DND-41 (cell line): Measurements from ENCODE around the gene SBNO1.
"Not testable (repeated sequence)": the region's sequence is repeated elsewhere in the genome, so short reads cannot be mapped to it uniquely, and the experiment has no call there.

Experiments
- ATAC-seq: fragments of 200-7000 bp; cut with Tn5 transposase; 3 replicates; pipeline ENCODE4 v1.9.1; 2021; ENCODE audit warnings: low read depth; ENCODE audit not compliant: insufficient read depth
- DNase-seq: peaks from one replicate; pipeline ENCODE4 v3.0.0-alpha.2; 2020
- H2AFZ ChIP-seq: 2 replicates; pipeline ENCODE4 v1.6.0; 2012; ENCODE audit warnings: low read depth, low read length
- H3K27ac ChIP-seq: 2 replicates; pipeline ENCODE4 v1.5.1; 2012; ENCODE audit warnings: low read length, inconsistent platforms
- H3K27me3 ChIP-seq: fragments of 200-600 bp; sonication (generic); 2 replicates; pipeline ENCODE4 v1.6.0; 2012; ENCODE audit warnings: low read length, mild to moderate bottlenecking, inconsistent platforms; ENCODE audit not compliant: insufficient read depth, poor library complexity
- H3K36me3 ChIP-seq: 2 replicates; pipeline ENCODE4 v1.5.1; 2012; ENCODE audit warnings: low read length, inconsistent platforms; ENCODE audit not compliant: insufficient read depth
- H3K4me1 ChIP-seq: 2 replicates; pipeline ENCODE4 v1.5.1; 2012; ENCODE audit warnings: mild to moderate bottlenecking, low read length; ENCODE audit not compliant: insufficient read depth
- H3K4me2 ChIP-seq: 2 replicates; pipeline ENCODE4 v1.6.0; 2012; ENCODE audit warnings: mild to moderate bottlenecking, moderate library complexity, low read length, inconsistent platforms; ENCODE audit not compliant: insufficient read depth
- H3K4me3 ChIP-seq, 2 experiments: fragments of 200-600 bp in 1 of 2; shearing (Covaris generic) in 1 of 2; 2 replicates each; pipeline ENCODE4 v1.5.1; 2012 to 2016; ENCODE audit warnings: inconsistent platforms in 2 of 2, low read length in 2 of 2, mild to moderate bottlenecking in 2 of 2, low read depth in 1 of 2, moderate library complexity in 1 of 2
- H3K79me2 ChIP-seq: 2 replicates; pipeline ENCODE4 v1.6.0; 2012; ENCODE audit warnings: low read length, inconsistent platforms; ENCODE audit not compliant: insufficient read depth
- H3K9ac ChIP-seq: 2 replicates; pipeline ENCODE4 v1.6.0; 2012; ENCODE audit warnings: low read depth, mild to moderate bottlenecking, inconsistent platforms, low read length, moderate library complexity
- H3K9me3 ChIP-seq: 2 replicates; pipeline ENCODE4 v1.5.1; 2012; ENCODE audit warnings: low read length, moderate library complexity, mild to moderate bottlenecking, inconsistent platforms; ENCODE audit not compliant: insufficient read depth, severe bottlenecking
- H4K20me1 ChIP-seq: 2 replicates; pipeline ENCODE4 v1.6.0; 2012; ENCODE audit warnings: low read length; ENCODE audit not compliant: insufficient read depth
- CTCF ChIP-seq: IDR thresholded peaks from 2 replicates; pipeline ENCODE4 v1.5.1; 2012; ENCODE audit warnings: borderline replicate concordance, low read length, moderate library complexity, mild to moderate bottlenecking; ENCODE audit not compliant: poor library complexity, severe bottlenecking; ENCODE audit errors: extremely low read depth
- EZH2 ChIP-seq: IDR thresholded peaks from 3 replicates; pipeline ENCODE4 v1.6.1; 2012; ENCODE audit warnings: borderline replicate concordance, low read depth, mild to moderate bottlenecking, moderate library complexity, low read length, inconsistent platforms; ENCODE audit not compliant: severe bottlenecking

SBNO1 gene

GRCh38 chr12:123364532-123365024, at the start of gene SBNO1:
Gene SBNO1, minus strand, starts transcription at chr12:123364847. Its CDS starts 14,406 bp downstream, at chr12:123350441.
- peak; percentile 49 for ATAC-seq
- H3K9ac ChIP-seq = peak within 1 kb of the TSS; percentile 90

DNA sequence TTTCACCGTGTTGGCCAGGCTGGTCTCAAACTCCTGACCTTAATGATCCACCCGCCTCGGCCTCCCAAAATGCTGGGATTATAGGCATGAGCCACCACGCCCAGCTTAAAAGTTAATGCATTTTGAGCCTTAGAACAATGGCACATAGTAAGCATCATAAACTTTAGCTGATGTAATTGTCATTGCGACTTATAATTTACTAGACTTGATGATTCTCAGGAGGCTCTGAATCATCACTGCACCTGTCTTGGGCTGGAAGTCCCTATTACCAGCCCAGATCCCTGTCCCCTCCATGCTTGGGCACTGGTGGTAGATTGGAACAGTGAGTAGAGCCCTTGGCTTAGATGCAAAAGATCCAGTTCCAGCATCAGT, 45.4 kb upstream of the SBNO1 start:
- Histone ChIP-seq H3K4me1 (no peaks in the 10 kb centered on the region), H2AFZ (no peak overlapping the region), H3K4me2 (no peak overlapping the region), H3K79me2 (no peaks in the 10 kb centered on the region), H3K9ac (no peak overlapping the region), H3K27me3 (no peaks in the 10 kb centered on the region), H3K4me3 (no peak overlapping the region), H4K20me1 (no peaks in the 10 kb centered on the region), H3K36me3 (peaks cover 32% of the 10 kb centered on the region), H3K27ac (no peak overlapping the region), H3K9me3 (no peaks in the 10 kb centered on the region)
- DNase-seq = no peak
- peak; percentile 32; the same call in 1 of the 3 replicates for ATAC-seq
- TF ChIP-seq CTCF (no peak), EZH2 (no peak)

More at GRCh38 chr12:123364532-123365024, at the start of gene SBNO1:
- Histone ChIP-seq H3K4me2 (peak within 1 kb of the TSS; percentile 87), H3K27ac (peak within 1 kb of the TSS; percentile 89), H3K4me3 (peak within 1 kb of the TSS; percentile 71 to 72), H4K20me1 (peaks cover 38% of the 10 kb centered on the region), H3K9me3 (no peaks in the 10 kb centered on the region), H3K79me2 (peaks cover 50% of the 10 kb centered on the region), H3K36me3 (peaks cover 12% of the 10 kb centered on the region), H2AFZ (peak within 1 kb of the TSS; percentile 92), H3K4me1 (peaks cover 28% of the 10 kb centered on the region), H3K27me3 (no peaks in the 10 kb centered on the region)
- TF ChIP-seq EZH2 (no peak), CTCF (no peak)
- peak; percentile 90 for DNase-seq

DNA sequence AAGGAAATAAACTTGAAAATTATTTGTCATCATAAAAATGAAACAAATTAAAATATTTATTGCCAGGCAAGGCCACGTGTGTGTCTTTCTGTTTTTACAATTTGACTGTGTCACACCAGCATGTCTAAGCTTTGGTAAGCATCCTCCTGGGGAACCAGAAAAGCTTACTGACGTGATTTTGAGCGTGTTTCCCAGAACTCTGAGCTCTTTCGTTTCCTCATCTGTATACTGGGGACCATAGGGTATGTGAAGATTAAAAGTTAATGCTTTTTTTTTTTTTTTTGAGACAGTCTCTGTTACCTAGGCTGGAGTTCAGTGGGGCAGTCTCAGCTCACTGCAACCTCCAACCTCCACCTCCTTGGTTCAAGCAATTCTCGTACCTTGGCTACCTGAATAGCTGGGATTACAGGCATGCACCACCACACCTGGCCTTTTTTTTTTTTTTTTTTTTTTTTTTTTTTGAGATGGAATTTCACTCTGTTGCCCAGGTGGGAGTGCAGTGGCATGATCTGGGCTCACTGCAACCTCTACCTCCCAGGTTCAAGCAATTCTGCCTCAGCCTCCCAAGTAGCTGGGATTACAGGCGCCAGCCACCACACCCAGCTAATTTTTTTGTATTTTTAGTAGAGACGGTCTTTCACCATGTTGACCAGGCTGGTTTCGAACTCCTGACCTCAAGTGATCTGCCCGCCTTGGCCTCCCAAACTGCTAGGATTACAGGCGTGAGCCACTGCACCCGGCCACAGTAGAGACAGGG, 44.8 kb upstream of the SBNO1 start:
- not testable (repeated sequence) for H3K27me3 ChIP-seq, H2AFZ ChIP-seq, H3K9me3 ChIP-seq, H3K9ac ChIP-seq, ATAC-seq, H3K4me2 ChIP-seq, DNase-seq, H3K4me3 ChIP-seq, H3K4me1 ChIP-seq, H4K20me1 ChIP-seq, H3K27ac ChIP-seq, H3K79me2 ChIP-seq
- peaks cover 37% of the 10 kb centered on the region for H3K36me3 ChIP-seq

DNA sequence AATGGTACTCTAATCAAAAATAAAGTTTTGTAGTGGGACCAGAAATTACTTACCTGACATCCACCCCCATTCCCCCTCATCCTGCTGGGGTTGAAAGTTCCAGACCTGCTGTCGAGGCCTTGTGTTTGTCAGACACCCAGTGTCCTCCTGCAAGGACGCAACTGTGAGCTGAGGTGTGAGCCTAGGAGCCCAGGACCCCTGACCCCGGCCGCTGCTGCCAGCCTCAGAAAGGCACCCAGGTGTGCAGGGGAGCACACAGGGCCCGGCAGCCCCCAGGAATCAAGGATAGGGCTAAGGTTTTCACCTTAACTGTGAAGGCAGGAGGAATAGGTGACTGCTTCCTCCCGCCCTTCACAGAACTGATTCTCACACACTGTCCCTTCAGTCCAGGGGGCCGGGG, 44.0 kb upstream of the SBNO1 start:
- H3K4me3 ChIP-seq, H3K9ac ChIP-seq, DNase-seq, H3K27ac ChIP-seq, ATAC-seq, H3K27me3 ChIP-seq, H3K9me3 ChIP-seq, H2AFZ ChIP-seq, H3K4me1 ChIP-seq, H3K79me2 ChIP-seq, H3K4me2 ChIP-seq: not testable (repeated sequence)
- Histone ChIP-seq H3K36me3 (peaks cover 46% of the 10 kb centered on the region), H4K20me1 (peaks cover 10% of the 10 kb centered on the region; the same call in 1 of the 2 replicates)

- not testable (repeated sequence) for H3K79me2 ChIP-seq, ATAC-seq, H3K4me3 ChIP-seq, DNase-seq, H3K27me3 ChIP-seq, H3K27ac ChIP-seq, H3K9ac ChIP-seq, H2AFZ ChIP-seq, H3K9me3 ChIP-seq, H3K4me1 ChIP-seq, H3K4me2 ChIP-seq
- H4K20me1 ChIP-seq = peaks cover 15% of the 10 kb centered on the region; the same call in 1 of the 2 replicates
- peaks cover 52% of the 10 kb centered on the region for H3K36me3 ChIP-seq
These were observed 43.3 kb upstream of the SBNO1 start for GRCh38 chr12:123407934-123408333.

DNA sequence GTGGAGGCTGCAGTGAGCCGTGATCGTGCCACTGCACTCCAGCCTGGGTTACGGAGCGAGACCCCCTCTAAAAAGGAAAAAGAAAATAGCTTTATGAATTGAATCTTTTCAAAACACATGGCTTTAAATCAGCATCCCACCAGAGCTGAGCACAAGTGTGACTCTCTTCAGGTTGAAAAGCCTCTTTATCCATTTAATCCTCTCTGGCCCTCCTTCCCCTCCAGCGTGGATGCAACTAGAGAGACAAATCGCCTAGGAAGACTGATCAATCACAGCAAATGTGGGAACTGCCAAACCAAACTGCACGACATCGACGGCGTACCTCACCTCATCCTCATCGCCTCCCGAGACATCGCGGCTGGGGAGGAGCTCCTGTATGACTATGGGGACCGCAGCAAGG, 42.6 kb upstream of the SBNO1 start:
- not testable (repeated sequence) for DNase-seq, H3K4me2 ChIP-seq, H3K9ac ChIP-seq, H3K27me3 ChIP-seq, H3K4me3 ChIP-seq, H3K9me3 ChIP-seq, H3K27ac ChIP-seq, ATAC-seq, H3K4me1 ChIP-seq, H2AFZ ChIP-seq
- Histone ChIP-seq H3K79me2 (peaks cover 13% of the 10 kb centered on the region), H3K36me3 (peaks cover 59% of the 10 kb centered on the region), H4K20me1 (peaks cover 20% of the 10 kb centered on the region)
